Measurements from ENCODE around the gene PPP6R2. TPM values are rescaled to one million over a fixed set of nuclear protein-coding genes. Genes with fewer than 3 reads are reported as not detected.

Gene PPP6R2
- total and polyA plus RNA-seq, 9 of the 15 experiments (the other 6 are each of a cell fraction or from before 2014, with no cell fraction given): 0.32 to 39.8 (median 21.4) TPM

GRCh38 chr22:50416996-50417395, 73.9 kb downstream of the PPP6R2 start (continued):
- TF ChIP-seq ZBTB40 (IDR thresholded peaks at IDR 0.05) (no peak), ZBTB40 (CRISPR knock-in tag; IDR thresholded peaks at IDR 0.05) (no peak)
